Skin of body (tissue), 2 donors: ENCODE measurements around the gene E2F4. TPM values are rescaled to one million over a fixed set of nuclear protein-coding genes. Genes with fewer than 3 reads are reported as not detected.

Experiments
- DNase-seq: peaks from one replicate; lab custom pipeline; 2025; lab: John Stamatoyannopoulos, UW
- total RNA-seq: library from RNA; depleted of rRNA; stranded (reverse); fragments of >200 nt; gene quantifications from one replicate; pipeline ENCODE4 v1.2.3, GENCODE V29; 2014

The E2F4 gene
- total RNA-seq, 1 donor from 2014 or later, result 23.5 TPM

- DNase-seq, result peak; percentile 31
Measured at GRCh38 chr16:67173808-67174705, 17.9 kb upstream of the E2F4 start.

DNA sequence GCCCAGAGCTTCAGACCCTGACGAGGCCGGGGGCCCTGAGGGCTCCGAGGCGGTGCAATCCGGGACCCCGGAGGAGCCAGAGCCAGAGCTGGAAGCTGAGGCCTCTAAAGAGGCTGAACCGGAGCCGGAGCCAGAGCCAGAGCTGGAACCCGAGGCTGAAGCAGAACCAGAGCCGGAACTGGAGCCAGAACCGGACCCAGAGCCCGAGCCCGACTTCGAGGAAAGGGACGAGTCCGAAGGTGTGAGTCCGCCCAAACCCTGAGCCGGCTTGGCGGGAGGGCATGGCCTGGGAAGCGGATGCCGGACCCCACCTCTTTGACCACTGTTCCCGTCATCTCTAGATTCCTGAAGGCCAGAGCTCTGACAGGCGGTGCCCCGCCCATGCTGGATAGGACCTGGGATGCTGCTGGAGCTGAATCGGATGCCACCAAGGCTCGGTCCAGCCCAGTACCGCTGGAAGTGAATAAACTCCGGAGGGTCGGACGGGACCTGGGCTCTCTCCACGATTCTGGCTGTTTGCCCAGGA is 17.2 kb upstream of the E2F4 start:
- DNase-seq, result no peak

- DNase-seq, result no peak
Measured at GRCh38 chr16:67176662-67177061, 15.3 kb upstream of the E2F4 start.

DNA sequence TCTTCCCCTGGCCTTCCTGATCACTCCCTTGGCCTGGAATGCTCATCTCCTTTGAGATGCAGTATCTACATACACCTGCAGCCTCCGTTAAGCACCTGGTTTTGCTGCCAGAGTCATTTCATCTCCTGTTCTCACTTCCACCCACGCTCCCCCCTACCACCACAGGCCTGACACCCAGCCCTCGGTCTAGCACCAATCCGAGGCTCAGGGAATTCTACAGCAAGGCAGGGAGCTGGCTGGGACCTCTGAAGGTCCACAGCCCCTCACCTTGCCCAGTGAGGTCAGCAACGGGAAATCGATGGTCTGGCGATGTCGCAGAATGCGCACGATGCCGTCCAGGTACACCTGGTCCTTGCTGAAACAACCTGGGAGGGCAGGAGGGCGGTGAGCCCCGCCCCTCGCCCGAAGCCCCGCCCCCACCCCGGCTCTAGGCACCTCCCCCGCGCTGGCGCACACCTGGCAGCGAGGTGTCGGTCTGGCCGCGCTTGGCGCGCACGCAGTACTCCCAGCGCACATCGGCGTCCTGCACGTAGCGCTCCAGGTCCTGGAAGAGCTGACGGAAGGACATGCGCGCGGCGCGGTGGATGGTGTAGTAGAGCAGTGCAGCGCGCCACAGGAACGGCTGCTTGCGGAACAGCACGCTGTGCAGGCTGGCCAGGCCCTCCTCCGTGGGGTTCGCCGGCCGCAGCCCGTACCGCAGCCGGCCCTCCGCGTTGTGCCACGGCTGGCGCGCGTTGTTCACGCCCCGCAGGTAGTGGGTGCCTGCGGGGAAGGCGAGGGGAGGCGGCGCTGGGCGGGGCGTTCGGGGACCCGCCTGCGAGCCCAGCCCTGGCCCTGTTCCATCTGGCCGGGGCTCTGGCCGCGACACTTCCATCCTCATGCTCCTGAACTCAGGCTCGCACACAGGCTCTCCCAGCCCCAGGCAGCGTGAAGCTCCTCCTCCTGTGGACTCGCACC is 13.9 kb upstream of the E2F4 start:
- peak; percentile 22 for DNase-seq

GRCh38 chr16:67179421-67180080 is 12.4 kb upstream of the E2F4 start:
- no peak for DNase-seq

DNA sequence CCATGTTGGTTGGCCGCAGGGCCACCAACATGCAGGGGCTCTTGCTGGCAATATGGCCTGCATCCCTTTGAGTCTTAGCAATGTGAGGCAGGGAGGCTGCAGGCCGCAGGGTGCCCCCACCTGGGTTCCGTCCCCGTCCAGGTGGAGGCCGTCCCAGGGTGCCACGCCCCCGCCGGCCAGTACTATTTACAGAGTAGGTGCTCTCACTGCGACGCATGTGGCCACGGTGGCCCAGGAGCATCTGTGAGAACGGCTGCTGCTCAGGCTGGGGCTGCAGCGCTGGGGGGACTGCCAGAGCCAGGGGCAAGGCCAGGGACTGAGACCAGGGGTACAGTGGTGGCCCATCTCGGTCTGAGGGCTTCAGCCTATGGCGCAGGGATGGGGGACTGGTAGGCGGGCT is 11.8 kb upstream of the E2F4 start:
- DNase-seq, result no peak

- DNase-seq, result no peak
Measured at GRCh38 chr16:67181346-67181745, 10.6 kb upstream of the E2F4 start.

GRCh38 chr16:67182288-67182687 is 9.7 kb upstream of the E2F4 start:
- no peak for DNase-seq

DNA sequence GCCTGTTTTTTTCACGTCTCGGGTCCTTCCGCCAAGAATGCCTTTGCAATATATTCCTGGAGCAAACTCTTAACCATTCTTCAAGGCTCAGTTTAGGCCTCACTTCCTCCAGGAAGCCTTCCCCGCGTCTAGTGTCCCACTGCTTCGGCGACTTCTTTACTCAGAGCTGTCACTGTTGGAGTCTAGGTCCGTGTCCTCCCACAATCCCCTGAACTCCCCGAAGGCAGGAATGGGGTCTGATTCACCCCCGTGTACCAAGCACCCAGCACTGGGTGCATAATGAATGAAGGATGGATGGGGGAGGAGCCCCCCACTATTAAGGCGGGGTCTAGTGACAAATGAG is 8.7 kb upstream of the E2F4 start:
- DNase-seq, result no peak

DNA sequence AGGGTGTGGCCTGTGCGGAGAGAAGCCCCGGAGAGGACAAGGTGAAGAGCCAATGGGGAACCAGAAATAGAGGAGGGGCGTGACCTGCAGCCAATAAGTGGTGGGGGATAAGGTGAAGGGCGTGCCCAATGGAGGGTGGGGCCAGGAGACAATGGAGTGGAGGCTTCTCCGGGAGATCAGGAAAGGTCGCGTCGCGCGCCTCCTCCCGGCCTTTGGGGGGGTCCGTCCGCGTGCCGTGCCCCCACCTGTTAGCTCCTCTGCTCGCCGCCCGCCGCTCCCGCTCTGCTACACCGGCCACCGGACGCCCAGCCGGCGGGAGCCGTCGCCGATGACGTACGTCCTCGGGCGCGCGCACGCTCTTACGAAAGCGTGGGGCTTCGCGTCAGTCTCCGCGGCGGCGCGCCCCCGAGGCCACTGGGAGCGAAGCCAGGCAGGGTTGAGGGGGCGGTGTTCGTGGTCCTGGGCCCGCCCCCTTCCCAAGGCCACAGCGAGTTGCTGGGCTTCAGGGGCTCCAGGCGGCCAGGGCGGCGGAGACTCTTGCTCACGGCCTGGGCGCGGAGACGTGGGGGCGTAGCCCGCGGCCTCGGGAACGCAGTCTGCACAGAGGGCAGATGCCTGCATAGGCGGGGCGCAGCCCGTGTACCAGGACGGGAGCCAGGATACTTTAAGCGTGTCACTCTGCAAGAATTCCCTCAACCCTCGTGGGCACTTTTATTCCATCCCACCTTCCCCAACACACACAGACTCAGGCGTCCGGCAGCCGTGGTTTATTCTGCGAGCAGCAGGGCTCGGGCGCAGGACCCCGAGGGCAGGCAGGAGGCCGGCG is 8.1 kb upstream of the E2F4 start, which contains the start of gene MATCAP1:
Gene MATCAP1 (minus strand): TSS at position 337 of the 826 bp plus-strand sequence. CDS start 3,353 bp downstream, outside the sequence.
- peak; percentile 96 for DNase-seq

DNA sequence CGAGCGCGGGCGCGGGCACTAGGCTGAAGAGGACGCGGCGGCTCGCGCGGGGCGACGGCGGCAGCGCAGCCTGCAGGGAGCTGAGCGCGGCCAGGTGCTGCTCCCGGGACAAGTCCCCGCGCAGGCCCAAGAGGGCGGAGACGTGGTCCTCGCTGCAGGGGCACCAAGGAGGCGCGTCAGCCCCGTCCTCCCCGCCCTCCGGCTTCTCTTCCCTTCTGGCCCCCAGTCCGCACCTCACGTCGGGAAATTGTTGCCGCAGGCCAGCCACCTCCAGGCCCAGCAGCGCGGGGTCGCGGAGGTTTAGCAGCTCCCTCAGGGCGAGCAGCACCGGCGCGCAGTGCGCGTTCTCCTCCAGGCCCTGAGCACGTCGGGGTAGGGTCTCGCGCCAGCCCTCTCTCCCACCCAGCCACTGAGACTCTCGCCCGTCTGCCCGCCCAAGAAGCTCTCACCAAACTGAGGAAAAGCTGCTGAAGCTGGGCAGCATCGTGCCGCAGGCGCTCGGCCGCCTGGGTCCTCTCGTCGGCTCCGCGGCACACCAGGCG is 7.4 kb upstream of the E2F4 start:
- no peak for DNase-seq

DNA sequence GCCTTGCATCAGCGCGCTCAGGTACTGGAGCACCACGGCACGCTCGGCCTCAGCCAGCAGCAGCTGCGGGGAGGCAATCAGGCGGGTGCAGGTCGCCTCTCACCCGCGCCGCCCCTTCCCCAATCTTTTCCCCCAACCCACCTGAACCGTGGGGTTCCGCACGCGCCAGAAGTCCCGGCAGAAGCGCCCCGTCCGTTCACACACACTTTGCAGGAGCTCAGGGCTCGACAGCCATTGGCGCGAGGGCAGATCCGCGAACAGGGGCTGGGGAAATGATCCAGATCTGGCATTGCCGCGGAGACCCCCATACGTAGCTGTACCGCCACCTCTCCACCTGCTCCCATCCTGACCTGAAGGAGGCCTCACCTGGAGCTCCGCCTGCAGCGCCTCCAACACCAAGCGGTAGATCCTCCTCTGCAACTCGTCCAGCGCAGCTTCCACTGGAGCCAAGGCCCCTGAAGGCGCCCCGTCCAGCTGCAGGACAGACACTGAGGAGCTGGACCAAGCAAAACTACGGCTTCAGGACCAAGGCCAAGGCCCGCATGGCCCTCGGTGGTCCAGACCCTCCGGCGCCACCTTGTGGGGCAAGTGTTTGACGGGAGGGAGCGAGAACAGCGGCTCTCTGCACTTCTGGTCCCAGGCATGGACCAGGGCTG is 6.8 kb upstream of the E2F4 start:
- peak; percentile 75 for DNase-seq

- no peak for DNase-seq
Measured at GRCh38 chr16:67185651-67186134, 6.3 kb upstream of the E2F4 start.

DNA sequence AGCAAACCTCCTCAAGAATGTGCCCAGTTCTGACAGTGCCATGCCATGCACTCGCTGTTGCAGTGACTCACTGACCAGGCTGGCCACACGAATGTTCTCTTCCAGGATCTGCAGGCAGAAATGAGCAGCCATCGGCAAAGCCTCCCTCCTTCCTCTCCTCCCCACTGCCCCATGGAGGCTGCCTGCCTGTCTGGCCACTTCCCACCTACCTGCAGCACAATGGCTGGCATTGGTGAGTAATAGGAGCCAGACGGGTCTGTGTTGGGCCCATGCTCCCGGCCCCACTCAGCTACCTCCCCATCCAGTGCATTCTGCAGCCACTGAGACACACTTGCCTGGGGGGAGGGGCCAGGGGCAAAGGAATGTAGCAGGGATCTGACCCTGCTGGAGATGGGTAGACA is 5.4 kb upstream of the E2F4 start:
- DNase-seq, result no peak

- DNase-seq, result no peak
Measured at GRCh38 chr16:67187175-67187890, 4.6 kb upstream of the E2F4 start.

- no peak for DNase-seq
Measured at GRCh38 chr16:67188323-67188722, 3.6 kb upstream of the E2F4 start.

DNA sequence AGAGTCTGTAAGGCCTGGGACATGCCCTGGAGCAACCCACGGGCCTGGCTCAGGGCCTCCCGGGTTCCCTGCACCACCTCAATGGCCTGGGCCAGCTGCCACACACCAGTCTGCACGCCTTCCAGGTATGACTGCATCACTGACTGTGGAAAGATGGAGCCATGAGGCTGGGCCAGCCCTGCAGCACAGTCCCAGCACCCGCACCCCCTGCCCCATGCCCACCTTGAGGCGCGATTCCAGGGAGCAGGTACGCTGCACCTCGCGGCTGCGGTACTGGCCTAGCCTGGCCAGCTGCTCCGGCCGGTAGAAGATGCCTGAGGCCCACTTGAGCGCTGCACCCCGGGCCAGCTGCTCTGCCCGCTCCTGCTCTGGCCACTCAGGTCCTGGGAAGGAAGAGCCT is 3.2 kb upstream of the E2F4 start:
- no peak for DNase-seq

DNA sequence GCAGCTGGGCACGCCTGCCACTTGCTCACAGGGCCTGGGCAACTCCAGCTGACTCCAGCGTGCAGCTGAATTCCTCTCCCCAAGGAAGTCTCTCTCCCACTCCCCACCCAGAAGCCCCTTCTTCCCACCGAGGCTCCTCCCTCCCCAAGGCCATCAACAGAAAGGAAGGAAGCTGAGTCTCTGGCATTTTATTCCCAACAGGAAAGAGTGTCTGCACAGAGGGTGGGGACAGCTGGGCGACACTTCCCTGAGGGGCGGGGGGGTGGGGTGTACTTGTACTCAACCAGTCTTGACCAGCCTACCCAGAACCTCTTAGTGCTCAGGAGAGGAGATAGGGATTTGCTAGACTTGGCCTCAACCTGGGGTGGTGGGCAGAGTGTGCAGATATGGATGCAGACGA is 1.9 kb upstream of the E2F4 start, which contains the start of gene EXOC3L1:
Gene EXOC3L1 (minus strand): TSS at position 96 of the 400 bp plus-strand sequence. CDS start 460 bp downstream, outside the sequence.
- no peak for DNase-seq
